ENCODE data around the gene PRICKLE2. TPM values are rescaled to one million over a fixed set of nuclear protein-coding genes. Genes with fewer than 3 reads are reported as not detected.

The PRICKLE2 gene, protein sequence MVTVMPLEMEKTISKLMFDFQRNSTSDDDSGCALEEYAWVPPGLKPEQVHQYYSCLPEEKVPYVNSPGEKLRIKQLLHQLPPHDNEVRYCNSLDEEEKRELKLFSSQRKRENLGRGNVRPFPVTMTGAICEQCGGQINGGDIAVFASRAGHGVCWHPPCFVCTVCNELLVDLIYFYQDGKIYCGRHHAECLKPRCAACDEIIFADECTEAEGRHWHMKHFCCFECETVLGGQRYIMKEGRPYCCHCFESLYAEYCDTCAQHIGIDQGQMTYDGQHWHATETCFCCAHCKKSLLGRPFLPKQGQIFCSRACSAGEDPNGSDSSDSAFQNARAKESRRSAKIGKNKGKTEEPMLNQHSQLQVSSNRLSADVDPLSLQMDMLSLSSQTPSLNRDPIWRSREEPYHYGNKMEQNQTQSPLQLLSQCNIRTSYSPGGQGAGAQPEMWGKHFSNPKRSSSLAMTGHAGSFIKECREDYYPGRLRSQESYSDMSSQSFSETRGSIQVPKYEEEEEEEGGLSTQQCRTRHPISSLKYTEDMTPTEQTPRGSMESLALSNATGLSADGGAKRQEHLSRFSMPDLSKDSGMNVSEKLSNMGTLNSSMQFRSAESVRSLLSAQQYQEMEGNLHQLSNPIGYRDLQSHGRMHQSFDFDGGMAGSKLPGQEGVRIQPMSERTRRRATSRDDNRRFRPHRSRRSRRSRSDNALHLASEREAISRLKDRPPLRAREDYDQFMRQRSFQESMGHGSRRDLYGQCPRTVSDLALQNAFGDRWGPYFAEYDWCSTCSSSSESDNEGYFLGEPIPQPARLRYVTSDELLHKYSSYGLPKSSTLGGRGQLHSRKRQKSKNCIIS
- 0.01 TPM for polyA plus RNA-seq (2013)

GRCh38 chr3:64224826-64225610, at the start of gene PRICKLE2:
Gene PRICKLE2, minus strand, starts transcription at chr3:64225466. Its CDS starts 26,539 bp downstream, at chr3:64198927.
- Histone ChIP-seq H3K9me3 (ENCODE audit: control extremely low read depth in 1 of 5, control insufficient read depth in 4 of 5, insufficient read depth in 2 of 5, low read depth in 1 of 5, low read length in 4 of 5) (no peaks in the 10 kb centered on the region), H3K27me3 (replicated peaks in 2 of 5; ENCODE audit: control insufficient read depth in 4 of 5, insufficient read depth in 5 of 5, low read length in 4 of 5) (no peaks in the 10 kb centered on the region), H3K4me1 (ENCODE audit: control extremely low read depth in 1 of 4, control insufficient read depth in 4 of 4, insufficient read depth in 4 of 4, low read length in 3 of 4) (peaks cover 0 to 7% (median 0%) of the 10 kb centered on the region in 4 experiments), H3K27ac (ENCODE audit: insufficient read depth in 1 of 2, low read depth in 1 of 2, low read length in 2 of 2, poor library complexity in 1 of 2, severe bottlenecking in 2 of 2) (no peak within 1 kb of the TSS), H3K36me3 (ENCODE audit: control insufficient read depth in 4 of 4, insufficient read depth in 4 of 4, low read length in 3 of 4) (no peaks in the 10 kb centered on the region), H3K4me3 (ENCODE audit: control insufficient read depth in 1 of 7, extremely low read depth in 1 of 7, insufficient read depth in 4 of 7, low read depth in 2 of 7, low read length in 6 of 7) (peak within 1 kb of the TSS in 3 of 7 experiments; percentile 7 to 43 (median 30))
- ChIA-PET POLR2A (no interaction called here), CTCF (no interaction called here)
- peak in 2 of 3 donors; percentile 20 to 38 for DNase-seq
- 25% methylated on average over 10 of the region's 13 CpGs for WGBS (ENCODE audit: insufficient coverage)

- H3K27ac ChIP-seq (ENCODE audit: insufficient read depth in 1 of 2, low read depth in 1 of 2, low read length in 2 of 2, poor library complexity in 1 of 2, severe bottlenecking in 2 of 2) = no peak overlapping the region
- peaks cover 0 to 17% (median 11%) of the 10 kb centered on the region in 5 experiments for H3K27me3 ChIP-seq (replicated peaks in 2 of 5; ENCODE audit: control insufficient read depth in 4 of 5, insufficient read depth in 5 of 5, low read length in 4 of 5)
- CTCF ChIA-PET = no interaction called here
- no peak for DNase-seq
- H3K36me3 ChIP-seq (ENCODE audit: control insufficient read depth in 4 of 4, insufficient read depth in 4 of 4, low read length in 3 of 4) = no peaks in the 10 kb centered on the region
- H3K9me3 ChIP-seq (ENCODE audit: control extremely low read depth in 1 of 5, control insufficient read depth in 4 of 5, insufficient read depth in 2 of 5, low read depth in 1 of 5, low read length in 4 of 5) = peaks cover 0 to 14% (median 0%) of the 10 kb centered on the region in 5 experiments
- no peak overlapping the region for H3K4me3 ChIP-seq (ENCODE audit: control insufficient read depth in 1 of 7, extremely low read depth in 1 of 7, insufficient read depth in 4 of 7, low read depth in 2 of 7, low read length in 6 of 7)
- POLR2A ChIA-PET = no interaction called here
- no peaks in the 10 kb centered on the region for H3K4me1 ChIP-seq (ENCODE audit: control extremely low read depth in 1 of 4, control insufficient read depth in 4 of 4, insufficient read depth in 4 of 4, low read length in 3 of 4)
- WGBS (ENCODE audit: insufficient coverage) = no CpG with 5 or more reads among the region's 3 CpGs
Measured at GRCh38 chr3:64272842-64273241, 47.6 kb upstream of the PRICKLE2 start.

- peaks cover 0 to 14% (median 0%) of the 10 kb centered on the region in 5 experiments for H3K9me3 ChIP-seq (ENCODE audit: control extremely low read depth in 1 of 5, control insufficient read depth in 4 of 5, insufficient read depth in 2 of 5, low read depth in 1 of 5, low read length in 4 of 5)
- no peak overlapping the region for H3K4me3 ChIP-seq (ENCODE audit: control insufficient read depth in 1 of 7, extremely low read depth in 1 of 7, insufficient read depth in 4 of 7, low read depth in 2 of 7, low read length in 6 of 7)
- peaks cover 0 to 23% (median 11%) of the 10 kb centered on the region in 5 experiments for H3K27me3 ChIP-seq (replicated peaks in 2 of 5; ENCODE audit: control insufficient read depth in 4 of 5, insufficient read depth in 5 of 5, low read length in 4 of 5)
- no peak overlapping the region for H3K27ac ChIP-seq (ENCODE audit: insufficient read depth in 1 of 2, low read depth in 1 of 2, low read length in 2 of 2, poor library complexity in 1 of 2, severe bottlenecking in 2 of 2)
- no peak for DNase-seq
- CTCF ChIA-PET = no interaction called here
- H3K4me1 ChIP-seq (ENCODE audit: control extremely low read depth in 1 of 4, control insufficient read depth in 4 of 4, insufficient read depth in 4 of 4, low read length in 3 of 4) = no peaks in the 10 kb centered on the region
- POLR2A ChIA-PET = no interaction called here
- 88% methylated on average over 1 of the region's 2 CpGs for WGBS (ENCODE audit: insufficient coverage)
- no peaks in the 10 kb centered on the region for H3K36me3 ChIP-seq (ENCODE audit: control insufficient read depth in 4 of 4, insufficient read depth in 4 of 4, low read length in 3 of 4)
Measured at GRCh38 chr3:64272271-64272670, 47.0 kb upstream of the PRICKLE2 start.

DNA sequence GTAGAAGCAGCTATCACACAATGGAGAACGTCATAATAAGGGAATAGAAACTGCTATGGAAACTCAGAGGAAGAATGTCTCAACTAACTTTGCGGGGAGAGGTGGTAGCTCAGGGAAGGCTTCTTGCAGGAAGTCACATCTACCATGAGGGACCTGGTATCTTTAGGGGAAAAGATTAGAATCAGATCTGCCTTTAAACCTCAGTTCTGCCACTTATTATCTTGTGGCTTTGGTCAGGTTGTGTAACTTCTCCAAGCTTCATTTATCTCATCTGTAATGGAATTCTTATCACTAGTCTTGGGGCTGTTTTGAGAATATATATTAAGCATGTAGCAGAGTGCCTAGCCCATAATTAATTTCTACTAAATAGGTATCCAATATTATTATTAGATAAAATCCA, 46.4 kb upstream of the PRICKLE2 start:
- POLR2A ChIA-PET = interaction anchor here (0.6 kb wide), 1 partner anchor 1340 kb away, joined by 5 read pairs; no protein-coding TSS in a partner anchor
- no peaks in the 10 kb centered on the region for H3K36me3 ChIP-seq (ENCODE audit: control insufficient read depth in 4 of 4, insufficient read depth in 4 of 4, low read length in 3 of 4)
- H3K27ac ChIP-seq (ENCODE audit: insufficient read depth in 1 of 2, low read depth in 1 of 2, low read length in 2 of 2, poor library complexity in 1 of 2, severe bottlenecking in 2 of 2) = no peak overlapping the region
- DNase-seq = no peak
- no peak overlapping the region for H3K4me3 ChIP-seq (ENCODE audit: control insufficient read depth in 1 of 7, extremely low read depth in 1 of 7, insufficient read depth in 4 of 7, low read depth in 2 of 7, low read length in 6 of 7)
- H3K9me3 ChIP-seq (ENCODE audit: control extremely low read depth in 1 of 5, control insufficient read depth in 4 of 5, insufficient read depth in 2 of 5, low read depth in 1 of 5, low read length in 4 of 5) = peaks cover 0 to 14% (median 0%) of the 10 kb centered on the region in 5 experiments
- 75% methylated on average over 1 of the region's 2 CpGs for WGBS (ENCODE audit: insufficient coverage)
- CTCF ChIA-PET = no interaction called here
- H3K27me3 ChIP-seq (replicated peaks in 2 of 5; ENCODE audit: control insufficient read depth in 4 of 5, insufficient read depth in 5 of 5, low read length in 4 of 5) = peaks cover 0 to 29% (median 16%) of the 10 kb centered on the region in 5 experiments
- H3K4me1 ChIP-seq (ENCODE audit: control extremely low read depth in 1 of 4, control insufficient read depth in 4 of 4, insufficient read depth in 4 of 4, low read length in 3 of 4) = no peaks in the 10 kb centered on the region

- no CpG with 5 or more reads among the region's 3 CpGs for WGBS (ENCODE audit: insufficient coverage)
- H3K27ac ChIP-seq (ENCODE audit: insufficient read depth in 1 of 2, low read depth in 1 of 2, low read length in 2 of 2, poor library complexity in 1 of 2, severe bottlenecking in 2 of 2) = no peak overlapping the region
- no peaks in the 10 kb centered on the region for H3K36me3 ChIP-seq (ENCODE audit: control insufficient read depth in 4 of 4, insufficient read depth in 4 of 4, low read length in 3 of 4)
- CTCF ChIA-PET = no interaction called here
- POLR2A ChIA-PET = no interaction called here
- DNase-seq = no peak
- peaks cover 0 to 14% (median 0%) of the 10 kb centered on the region in 5 experiments for H3K9me3 ChIP-seq (ENCODE audit: control extremely low read depth in 1 of 5, control insufficient read depth in 4 of 5, insufficient read depth in 2 of 5, low read depth in 1 of 5, low read length in 4 of 5)
- H3K4me1 ChIP-seq (ENCODE audit: control extremely low read depth in 1 of 4, control insufficient read depth in 4 of 4, insufficient read depth in 4 of 4, low read length in 3 of 4) = no peaks in the 10 kb centered on the region
- peaks cover 0 to 37% (median 20%) of the 10 kb centered on the region in 5 experiments for H3K27me3 ChIP-seq (replicated peaks in 2 of 5; ENCODE audit: control insufficient read depth in 4 of 5, insufficient read depth in 5 of 5, low read length in 4 of 5)
- H3K4me3 ChIP-seq (ENCODE audit: control insufficient read depth in 1 of 7, extremely low read depth in 1 of 7, insufficient read depth in 4 of 7, low read depth in 2 of 7, low read length in 6 of 7) = no peak overlapping the region
Measured at GRCh38 chr3:64270866-64271260, 45.6 kb upstream of the PRICKLE2 start.

- Histone ChIP-seq H3K27ac (ENCODE audit: insufficient read depth in 1 of 2, low read depth in 1 of 2, low read length in 2 of 2, poor library complexity in 1 of 2, severe bottlenecking in 2 of 2) (no peak overlapping the region), H3K4me3 (ENCODE audit: control insufficient read depth in 1 of 7, extremely low read depth in 1 of 7, insufficient read depth in 4 of 7, low read depth in 2 of 7, low read length in 6 of 7) (no peak overlapping the region), H3K4me1 (ENCODE audit: control extremely low read depth in 1 of 4, control insufficient read depth in 4 of 4, insufficient read depth in 4 of 4, low read length in 3 of 4) (no peaks in the 10 kb centered on the region), H3K36me3 (ENCODE audit: control insufficient read depth in 4 of 4, insufficient read depth in 4 of 4, low read length in 3 of 4) (no peaks in the 10 kb centered on the region), H3K9me3 (ENCODE audit: control extremely low read depth in 1 of 5, control insufficient read depth in 4 of 5, insufficient read depth in 2 of 5, low read depth in 1 of 5, low read length in 4 of 5) (peaks cover 0 to 14% (median 0%) of the 10 kb centered on the region in 5 experiments), H3K27me3 (replicated peaks in 2 of 5; ENCODE audit: control insufficient read depth in 4 of 5, insufficient read depth in 5 of 5, low read length in 4 of 5) (peaks cover 3 to 43% (median 20%) of the 10 kb centered on the region in 5 experiments)
- CTCF ChIA-PET = no interaction called here
- no peak for DNase-seq
- POLR2A ChIA-PET = no interaction called here
- WGBS (ENCODE audit: insufficient coverage) = no CpG with 5 or more reads among the region's 2 CpGs
Measured at GRCh38 chr3:64270142-64270865, 45.0 kb upstream of the PRICKLE2 start.

Measured in common myeloid progenitor, CD34-positive (primary cell).